GM04504 (cell line): ENCODE data around the gene FOXP1.

ENCODE experiments used
- DNase-seq: peaks from one replicate; pipeline ENCODE4 v3.0.0-alpha.2; 2012; ENCODE audit warnings: low read depth

Gene FOXP1

GRCh38 chr3:71146673-71147072 is 436.9 kb downstream of the FOXP1 start:
- no peak for DNase-seq

DNA sequence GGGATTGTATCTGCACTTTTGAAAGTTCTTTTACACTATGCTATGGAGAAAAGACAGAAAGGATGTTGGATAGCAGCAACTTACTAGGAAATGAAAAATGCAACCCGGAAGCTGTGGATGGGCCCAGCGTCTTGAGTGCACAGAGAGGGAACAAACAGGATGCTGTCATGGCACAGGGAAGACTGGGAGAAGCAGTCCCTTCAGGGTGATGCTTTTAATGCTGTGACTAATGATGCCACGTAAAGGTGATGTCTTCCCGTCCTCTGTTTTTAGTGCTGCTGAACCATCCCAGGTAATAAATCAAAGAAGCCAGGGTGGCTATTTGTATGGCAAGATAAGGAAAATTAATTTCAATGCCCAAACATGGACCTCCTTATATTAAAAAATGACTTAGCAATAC is 437.6 kb downstream of the FOXP1 start:
- DNase-seq: no peak

- DNase-seq: no peak
Observed at GRCh38 chr3:71144525-71145253, 438.8 kb downstream of the FOXP1 start.

- DNase-seq: no peak
Observed at GRCh38 chr3:71143493-71143892, 440.0 kb downstream of the FOXP1 start.

- no peak for DNase-seq
Observed at GRCh38 chr3:71142441-71143161, 440.9 kb downstream of the FOXP1 start.

DNA sequence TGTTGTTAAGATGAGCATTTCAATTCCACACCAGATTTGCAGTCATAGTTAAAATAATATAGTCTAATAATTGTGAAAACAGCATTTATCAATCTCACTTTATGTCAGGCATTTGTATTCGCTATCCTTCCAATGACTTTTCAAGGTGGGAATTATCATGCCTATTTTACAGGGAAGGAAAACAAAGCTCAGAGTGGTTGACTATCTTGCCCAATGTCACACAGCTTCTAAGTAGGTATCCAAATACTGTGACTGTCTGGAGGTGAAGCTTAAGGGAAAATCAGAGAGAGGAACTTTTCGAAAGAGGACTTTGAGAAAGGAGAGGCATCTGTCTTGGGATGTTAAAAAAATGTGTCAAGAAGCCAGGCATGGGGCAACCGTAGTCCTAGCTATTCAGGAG is 443.1 kb downstream of the FOXP1 start:
- DNase-seq: no peak

- no peak for DNase-seq
Observed at GRCh38 chr3:71139496-71139895, 444.0 kb downstream of the FOXP1 start.

GRCh38 chr3:71138410-71138809 is 445.1 kb downstream of the FOXP1 start:
- DNase-seq: no peak

DNA sequence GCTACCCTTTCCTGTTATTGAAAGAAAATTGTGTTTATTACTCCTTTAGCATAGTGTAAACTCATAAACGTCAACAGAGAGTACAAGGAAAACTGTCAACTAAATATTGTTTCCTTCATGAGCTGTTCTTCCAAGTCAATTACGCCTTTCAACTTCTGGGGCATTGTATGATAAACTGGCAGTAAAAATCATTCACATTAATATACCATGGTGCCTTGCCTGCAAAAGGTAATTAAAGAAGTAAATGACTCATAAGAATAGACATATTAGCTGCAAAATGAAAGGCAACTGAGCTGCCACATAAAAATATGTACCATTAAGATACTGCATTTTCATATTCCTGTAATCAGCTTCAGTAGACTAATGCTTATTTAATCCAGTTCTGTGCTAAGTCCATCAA is 447.3 kb downstream of the FOXP1 start:
- DNase-seq: no peak

- DNase-seq: no peak
Observed at GRCh38 chr3:71135373-71136088, 448.0 kb downstream of the FOXP1 start.

GRCh38 chr3:71134521-71134920 is 449.0 kb downstream of the FOXP1 start:
- DNase-seq: no peak

DNA sequence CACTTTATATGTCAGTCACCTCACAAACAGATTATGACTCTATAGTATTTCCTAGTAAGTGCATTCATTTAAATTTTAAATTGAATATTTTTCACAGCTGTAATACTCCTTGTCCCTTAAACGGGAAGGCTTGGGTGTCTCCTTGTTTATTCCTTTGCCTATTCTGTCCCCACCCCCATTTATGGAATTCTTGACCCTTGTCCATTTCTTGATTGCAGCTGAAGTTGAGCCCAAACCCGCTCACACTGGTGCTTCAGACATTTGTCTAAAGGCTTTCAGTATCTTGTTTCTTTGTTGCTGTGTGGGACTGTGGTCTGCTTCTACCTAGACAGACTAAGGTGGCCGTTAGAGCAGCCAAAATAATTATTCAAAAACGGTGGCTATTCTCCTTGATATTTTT is 449.7 kb downstream of the FOXP1 start:
- DNase-seq: no peak

DNA sequence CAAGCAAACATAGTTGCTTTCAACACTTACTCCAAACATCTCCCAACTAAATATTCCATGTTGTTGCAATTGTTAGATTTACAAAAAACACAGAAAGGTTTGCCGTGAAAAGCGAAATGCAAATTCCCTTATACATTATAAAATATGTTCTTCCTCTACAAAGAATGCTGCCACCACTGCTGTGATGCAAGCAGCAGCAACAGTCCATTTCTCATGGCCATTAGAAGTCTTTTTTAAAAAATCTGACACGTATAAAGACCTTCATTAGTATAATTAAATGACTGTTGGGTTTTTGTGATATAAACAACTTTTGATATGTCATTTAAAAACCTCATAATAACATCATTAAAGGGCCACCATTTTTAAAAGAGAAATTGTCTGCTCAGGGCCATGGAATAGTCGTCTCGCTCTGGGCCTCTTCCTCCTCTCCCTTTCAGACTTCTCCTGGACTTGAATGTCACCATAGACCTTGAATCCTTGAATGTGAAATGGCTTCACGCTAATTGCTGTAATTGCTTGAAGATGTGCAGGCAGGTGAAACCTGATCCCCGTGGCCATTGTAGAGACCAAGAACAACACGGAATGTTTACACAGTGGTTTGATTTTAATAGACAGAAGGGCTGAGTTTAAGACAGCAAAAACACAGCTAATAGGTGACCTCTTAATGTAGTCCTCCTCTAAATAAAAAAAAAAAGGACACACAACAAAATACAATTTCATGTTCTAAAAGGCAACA is 450.4 kb downstream of the FOXP1 start:
- DNase-seq: no peak

DNA sequence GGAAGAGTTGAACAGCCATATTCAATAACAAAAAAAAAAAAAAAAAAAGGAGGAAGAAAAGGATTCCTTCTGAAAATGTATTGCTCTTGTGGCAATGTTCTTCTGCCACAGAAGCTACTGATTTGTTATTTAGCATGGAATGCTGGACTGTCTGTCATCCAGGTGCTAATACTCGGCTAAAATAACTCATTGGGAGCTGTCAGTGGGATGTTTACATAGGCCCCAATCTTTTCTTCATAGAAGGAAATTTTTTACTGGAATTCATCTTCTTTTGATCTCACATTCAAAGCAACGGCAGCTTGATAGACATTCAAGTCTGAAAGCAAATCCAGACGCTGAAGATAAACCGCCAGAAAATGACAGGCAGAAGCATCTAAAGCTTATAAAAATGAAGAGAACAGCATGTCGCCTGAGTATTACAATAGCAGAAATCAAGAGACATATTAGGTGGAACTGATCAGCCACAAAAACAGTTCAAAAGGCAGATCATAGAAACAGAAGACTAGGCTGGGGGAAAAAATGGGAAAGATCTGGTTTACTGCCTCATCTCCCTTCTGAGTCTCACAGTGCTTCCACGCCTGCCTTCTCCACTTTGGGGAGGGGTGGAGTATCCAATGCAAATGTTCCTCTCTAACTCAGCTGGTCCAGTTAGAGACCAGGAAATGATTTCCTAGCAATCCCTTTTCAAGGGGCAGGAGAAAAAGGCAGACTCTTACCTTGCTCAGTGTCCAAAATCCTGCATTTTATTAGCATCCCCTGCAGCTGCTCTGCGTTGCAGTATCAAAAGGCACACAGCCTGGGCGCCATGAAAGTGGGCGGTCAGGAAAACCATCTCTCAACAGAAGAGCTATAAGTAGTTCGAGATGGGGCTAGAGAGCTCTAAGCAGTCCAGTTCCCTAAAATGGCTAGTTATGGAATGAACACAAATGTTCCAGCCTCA is 451.9 kb downstream of the FOXP1 start:
- no peak for DNase-seq

DNA sequence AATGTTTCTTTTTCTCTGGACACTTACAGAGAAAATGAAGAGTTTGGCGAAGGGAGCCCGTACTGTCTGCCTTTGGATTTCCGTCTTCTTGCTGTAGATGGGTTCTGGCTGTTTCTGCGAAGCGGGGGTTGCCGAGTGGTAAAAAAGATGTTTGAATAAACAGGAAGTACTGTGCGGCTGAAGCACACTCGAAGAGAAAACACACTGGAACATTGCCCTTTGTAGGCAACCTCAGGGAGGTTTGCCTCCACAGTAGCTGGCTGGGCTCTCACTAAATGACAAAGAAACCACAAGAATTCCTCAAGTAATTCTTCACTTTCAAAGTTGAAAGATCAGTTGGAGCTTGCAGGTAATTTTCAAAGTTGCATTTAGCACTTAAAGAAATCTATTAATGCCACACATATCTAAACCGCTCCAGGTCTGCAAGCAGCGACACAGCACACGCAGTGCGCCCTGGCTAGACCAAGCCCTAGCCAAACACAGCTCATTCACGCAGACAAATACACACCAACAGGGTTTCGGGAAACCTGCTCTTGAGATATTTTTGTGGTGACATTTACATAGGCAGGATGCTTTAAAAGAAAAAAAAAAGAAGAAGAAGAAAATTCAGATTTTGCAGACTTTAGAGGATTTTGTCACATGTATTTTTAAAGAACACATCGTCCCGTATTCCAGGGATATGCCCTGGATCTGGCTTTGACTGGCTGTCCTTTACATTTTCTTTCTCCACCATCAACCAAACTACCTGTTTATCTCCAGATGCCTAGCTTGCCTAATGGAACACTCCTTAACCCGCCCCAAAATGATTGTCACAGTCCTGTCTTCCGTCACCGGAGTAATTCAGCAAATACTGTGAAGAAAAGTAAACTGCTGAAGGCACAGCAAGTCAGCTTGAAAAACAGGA is 452.8 kb downstream of the FOXP1 start:
- peak; percentile 43 for DNase-seq

GRCh38 chr3:71129611-71130431 is 453.7 kb downstream of the FOXP1 start:
- no peak for DNase-seq

DNA sequence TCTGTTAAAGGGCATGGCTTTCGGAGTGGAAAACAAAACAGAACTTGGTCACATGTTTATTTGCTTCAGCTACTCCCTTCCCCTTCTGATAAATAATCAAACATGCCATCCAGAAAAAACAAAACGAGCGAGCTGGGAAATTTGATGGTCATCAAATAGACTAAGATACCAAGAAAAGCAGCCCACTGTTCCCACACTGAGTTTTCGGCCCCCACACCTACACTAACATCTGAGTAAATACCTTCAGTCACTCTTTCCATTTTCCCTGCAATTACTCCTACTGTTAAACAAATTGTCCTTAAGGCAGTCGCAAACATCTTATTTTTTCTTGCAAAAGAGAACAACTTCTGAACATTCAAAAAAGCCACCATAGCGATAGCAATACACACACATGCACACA is 454.6 kb downstream of the FOXP1 start:
- no peak for DNase-seq

DNA sequence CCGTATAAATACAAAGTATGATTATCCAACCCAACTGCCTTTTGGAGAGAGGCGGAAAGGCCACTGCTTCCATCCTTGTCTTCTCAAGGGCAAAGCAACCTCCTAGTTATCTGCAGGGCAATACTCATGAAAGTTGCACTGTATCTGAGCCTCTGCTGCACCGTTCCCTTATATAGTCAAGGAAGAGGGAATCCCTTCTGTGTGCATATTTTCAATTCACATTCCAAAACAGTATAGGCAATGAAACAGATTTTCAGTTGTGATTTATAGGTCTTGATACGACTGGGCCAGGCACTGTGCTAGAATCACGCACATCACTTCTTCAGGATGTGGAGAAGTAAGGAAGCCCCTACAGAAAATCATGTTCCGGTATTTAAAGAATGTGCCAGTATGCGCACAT is 455.7 kb downstream of the FOXP1 start:
- no peak for DNase-seq
